Fibroblast of the aortic adventitia (primary cell): ENCODE data around the gene SLC41A1. TPM values are rescaled to one million over a fixed set of nuclear protein-coding genes. Genes with fewer than 3 reads are reported as not detected.

Experiments used
- DNase-seq: peaks from one replicate; pipeline ENCODE4 v3.0.0-alpha.2; 2010; ENCODE audit warnings: low read depth
- H3K4me3 ChIP-seq: 2 replicates; pipeline ENCODE4 v1.5.1; 2011; ENCODE audit warnings: low read depth, mild to moderate bottlenecking, control low read depth, low read length, moderate library complexity
- CTCF ChIP-seq: IDR thresholded peaks from 2 replicates; pipeline ENCODE4 v1.5.1; 2011; ENCODE audit warnings: mild to moderate bottlenecking, low read length, control low read depth, inconsistent platforms; ENCODE audit not compliant: insufficient read depth
- total RNA-seq: library from RNA; depleted of rRNA; stranded (reverse); fragments of >200 nt; gene quantifications from 2 replicates; pipeline ENCODE4 v1.2.3, GENCODE V29; 2012; ENCODE audit warnings: low replicate concordance

The SLC41A1 gene
- total RNA-seq, 1 donor: 20.9 TPM

GRCh38 chr1:205739348-205740160 is 73.4 kb downstream of the SLC41A1 start:
- TF ChIP-seq CTCF: peak; percentile 6
- H3K4me3 ChIP-seq: no peak overlapping the region
- DNase-seq: peak; percentile 63

Other genes with a start within 250 kb of the SLC41A1 start
- 18.4 and 40.9 TPM in 2 replicates for gene ELK4, start 181.2 kb downstream of the SLC41A1 start, total RNA-seq
- gene SLC45A3, start 132.7 kb downstream of the SLC41A1 start, total RNA-seq: 1.7 TPM in 2 replicates
- gene NUCKS1, start 63.0 kb downstream of the SLC41A1 start, total RNA-seq: 145 and 253 TPM in 2 replicates
- 13.7 and 28.2 TPM in 2 replicates for gene RAB29, start 37.7 kb downstream of the SLC41A1 start, total RNA-seq
- not detected in 2 replicates for gene PM20D1, start 36.9 kb upstream of the SLC41A1 start, total RNA-seq
- gene SLC26A9, start 130.3 kb upstream of the SLC41A1 start, total RNA-seq: not detected in 2 replicates
- gene RAB7B, start 190.2 kb upstream of the SLC41A1 start, total RNA-seq: 4.3 and 7.4 TPM in 2 replicates
- gene CTSE, start 210.7 kb upstream of the SLC41A1 start, total RNA-seq: not detected in 2 replicates
- gene RHEX, start 240.0 kb upstream of the SLC41A1 start, total RNA-seq: not detected in 2 replicates